ENCODE data around the gene YY2.

Gene YY2

GRCh38 chrX:21875013-21875412 is 19.2 kb downstream of the YY2 start:
- DNase-seq (ENCODE audit: low spot score): no peak

- DNase-seq (ENCODE audit: low spot score): no peak
Observed at GRCh38 chrX:21881881-21882574, 26.2 kb downstream of the YY2 start.

- DNase-seq (ENCODE audit: low spot score): no peak
Observed at GRCh38 chrX:21883258-21883657, 27.5 kb downstream of the YY2 start.

- DNase-seq (ENCODE audit: low spot score): no peak
Observed at GRCh38 chrX:21885568-21885967, 29.8 kb downstream of the YY2 start.

GRCh38 chrX:21905313-21905712 is 49.5 kb downstream of the YY2 start:
- DNase-seq (ENCODE audit: low spot score): no peak

GRCh38 chrX:21905953-21906352 is 50.2 kb downstream of the YY2 start:
- DNase-seq (ENCODE audit: low spot score): no peak

- no peak for DNase-seq (ENCODE audit: low spot score)
Observed at GRCh38 chrX:21907260-21907659, 51.5 kb downstream of the YY2 start.
